NCI-H526 treated with DMSO at 0.1 percent for 48 hours (cell line): ENCODE measurements around the gene GPR155.
A peak's percentile ranks its signal among the peaks of the same experiment; 100 is the strongest.
"Not testable (repeated sequence)": the region's sequence is repeated elsewhere in the genome, so short reads cannot be mapped to it uniquely, and the experiment has no call there.

Source experiments
- DNase-seq: peaks from one replicate; lab custom pipeline; 2025; lab: John Stamatoyannopoulos, UW

Gene GPR155

GRCh38 chr2:174492963-174493431 lies 6.2 kb upstream of the GPR155 start:
- no peak for DNase-seq

GRCh38 chr2:174491947-174492346 lies 5.1 kb upstream of the GPR155 start:
- DNase-seq: no peak

- DNase-seq: no peak
These were observed 3.2 kb upstream of the GPR155 start for GRCh38 chr2:174490051-174490450.

GRCh38 chr2:174489520-174489919 lies 2.7 kb upstream of the GPR155 start:
- DNase-seq: not testable (repeated sequence)

GRCh38 chr2:174487820-174488162 lies 962 bp upstream of the GPR155 start:
- DNase-seq: no peak

GRCh38 chr2:174487108-174487819 lies 435 bp upstream of the GPR155 start:
- peak; percentile 90 for DNase-seq

GRCh38 chr2:174485788-174486562 lies 854 bp downstream of the GPR155 start:
- DNase-seq: peak; percentile 19

GRCh38 chr2:174485045-174485444 lies 1.8 kb downstream of the GPR155 start:
- not testable (repeated sequence) for DNase-seq

- DNase-seq: no peak
These were observed 2.3 kb downstream of the GPR155 start for GRCh38 chr2:174484573-174484972.

GRCh38 chr2:174482854-174483253 lies 4.0 kb downstream of the GPR155 start:
- no peak for DNase-seq

GRCh38 chr2:174477759-174478158 lies 9.1 kb downstream of the GPR155 start:
- no peak for DNase-seq

GRCh38 chr2:174473796-174474195 lies 13.0 kb downstream of the GPR155 start:
- no peak for DNase-seq

- no peak for DNase-seq
These were observed 21.5 kb downstream of the GPR155 start for GRCh38 chr2:174465327-174465726.

- DNase-seq: no peak
These were observed 25.6 kb downstream of the GPR155 start for GRCh38 chr2:174461221-174461620.

- DNase-seq: no peak
These were observed 32.3 kb downstream of the GPR155 start for GRCh38 chr2:174454566-174454965.

GRCh38 chr2:174450021-174450816 lies 36.6 kb downstream of the GPR155 start:
- DNase-seq: no peak

GRCh38 chr2:174449033-174449432 lies 37.8 kb downstream of the GPR155 start:
- no peak for DNase-seq

- DNase-seq: no peak
These were observed 40.3 kb downstream of the GPR155 start for GRCh38 chr2:174446531-174446930.

GRCh38 chr2:174445248-174445647 lies 41.6 kb downstream of the GPR155 start:
- no peak for DNase-seq

- DNase-seq: no peak
These were observed 42.1 kb downstream of the GPR155 start for GRCh38 chr2:174444761-174445160.

- DNase-seq: no peak
These were observed 44.0 kb downstream of the GPR155 start for GRCh38 chr2:174442546-174443510.
